HepG2 (cell line): Measurements from ENCODE around the gene NECTIN2. TPM values are rescaled to one million over a fixed set of nuclear protein-coding genes. Genes with fewer than 3 reads are reported as not detected.

Experiments used
- ATAC-seq: fragments of 200-7000 bp; cut with Tn5 transposase; 3 replicates; pipeline ENCODE4 v1.9.1; 2020; ENCODE audit warnings: mild to moderate bottlenecking, moderate library complexity
- BruUV-seq: library from RNA; stranded (reverse); fragments of 400-500 nt; replicated peaks from 2 replicates; lab custom pipeline; 2021; lab: Mats Ljungman, UMichigan
- CTCF ChIA-PET: fragments of 300-600 bp; formaldehyde crosslinking; extraction: SDS; loops from one replicate; lab custom pipeline; 2021; ENCODE audit warnings: low total read pairs, inconsistent platforms, low intra/inter-chr PET ratio; lab: Yijun Ruan, JAX
- POLR2A ChIA-PET: fragments of 350-600 bp; sonication (Branson Sonifier 250); formaldehyde crosslinking; loops from one replicate; lab custom pipeline; 2020; ENCODE audit warnings: antibody characterized with exemption, inconsistent platforms; lab: Yijun Ruan, JAX
- DNase-seq: peaks from one replicate; pipeline ENCODE4 v3.0.0-alpha.2; 2015; ENCODE audit warnings: low spot score
- FAIRE-seq: peaks from 3 replicates; lab custom pipeline; 2011; peaks lifted over from hg19 to GRCh38; lab: Jason Lieb, UNC
- H2AFZ ChIP-seq: one replicate; pipeline ENCODE4 v1.6.1; 2011; ENCODE audit warnings: low read length, inconsistent platforms
- H3K27ac ChIP-seq: fragments of 300-600 bp; 3 replicates; pipeline ENCODE4 v1.8.0; 2011; ENCODE audit warnings: mixed run types, mild to moderate bottlenecking, mixed read lengths, low read length, inconsistent platforms; ENCODE audit not compliant: insufficient read depth; ENCODE audit errors: extremely low read length
- H3K27me3 ChIP-seq, 2 experiments: fragments of 200-600 bp in 1 of 2; 2 replicates in 1 of 2; 3 replicates in 1 of 2; pipeline versions ENCODE4 v1.6.0 to v1.8.0; 2011; ENCODE audit warnings: low read length in 2 of 2, mild to moderate bottlenecking in 2 of 2, moderate library complexity in 2 of 2, inconsistent platforms in 1 of 2; ENCODE audit not compliant: insufficient read depth in 2 of 2, control insufficient read depth in 1 of 2
- H3K36me3 ChIP-seq, 2 experiments: fragments of 200-600 bp in 1 of 2; replicated peaks in 1 of 2; 2 replicates in 1 of 2; 3 replicates in 1 of 2; pipeline versions ENCODE4 v1.5.1 to v1.8.0; 2011; ENCODE audit warnings: low read length in 2 of 2, inconsistent platforms in 1 of 2; ENCODE audit not compliant: insufficient read depth in 2 of 2, control insufficient read depth in 1 of 2
- H3K4me1 ChIP-seq: 2 replicates; pipeline ENCODE4 v1.5.1; 2012; ENCODE audit warnings: low read length, inconsistent platforms; ENCODE audit not compliant: insufficient read depth
- H3K4me2 ChIP-seq: 2 replicates; pipeline ENCODE4 v1.6.0; 2011; ENCODE audit warnings: low read depth, low read length, inconsistent platforms
- H3K4me3 ChIP-seq, 3 experiments: fragments of 200-600 bp in 1 of 3; sonication (generic), shearing (Covaris generic) in 1 of 3; replicated peaks in 1 of 3; 2 replicates each; pipeline ENCODE4 v1.5.1; 2011 to 2016; ENCODE audit warnings: low read length in 3 of 3, inconsistent platforms in 2 of 3, low read depth in 2 of 3, mild to moderate bottlenecking in 2 of 3, control low read depth in 1 of 3, mixed read lengths in 1 of 3; ENCODE audit not compliant: insufficient read depth in 1 of 3
- H3K79me2 ChIP-seq: one replicate; pipeline ENCODE4 v1.6.1; 2011; ENCODE audit warnings: low read length, inconsistent platforms; ENCODE audit not compliant: insufficient read depth
- H3K9ac ChIP-seq: 2 replicates; pipeline ENCODE4 v1.6.0; 2011; ENCODE audit warnings: mild to moderate bottlenecking, low read depth, low read length, inconsistent platforms; ENCODE audit not compliant: insufficient read depth
- H3K9me3 ChIP-seq: 2 replicates; pipeline ENCODE4 v1.5.1; 2012; ENCODE audit warnings: mild to moderate bottlenecking, low read length
- H4K20me1 ChIP-seq: 2 replicates; pipeline ENCODE4 v1.6.0; 2011; ENCODE audit warnings: inconsistent platforms, mild to moderate bottlenecking, low read length, moderate library complexity; ENCODE audit not compliant: insufficient read depth
- AGO2 ChIP-seq: fragments of 200-400 bp; formaldehyde crosslinking; optimal IDR thresholded peaks from 2 replicates; pipeline ENCODE3; 2017; ENCODE audit warnings: mild to moderate bottlenecking, low read depth, low read length, moderate library complexity
- CBFB ChIP-seq: sonication (generic); formaldehyde crosslinking; IDR thresholded peaks from 2 replicates; pipeline ENCODE4 v1.4.0; 2020; ENCODE audit warnings: missing genetic modification reagents
- HES4 ChIP-seq: sonication (generic); formaldehyde crosslinking; IDR thresholded peaks from 2 replicates; pipeline ENCODE4 v1.9.0; 2021; ENCODE audit warnings: mild to moderate bottlenecking, missing genetic modification reagents, borderline replicate concordance
- MAFG ChIP-seq: sonication (generic); formaldehyde crosslinking; IDR thresholded peaks from 2 replicates; pipeline ENCODE4 v1.5.1; 2020; ENCODE audit warnings: mild to moderate bottlenecking, missing genetic modification reagents
- RBFOX2 ChIP-seq: fragments of 200-400 bp; formaldehyde crosslinking; IDR thresholded peaks from 2 replicates; pipeline ENCODE4 v1.6.1; 2017; ENCODE audit warnings: low read depth, mild to moderate bottlenecking, low read length
- SOX13 ChIP-seq, 3 experiments: fragments of 450-650 bp in 1 of 3; sonication (generic) in 1 of 3; formaldehyde crosslinking in 1 of 3; IDR thresholded peaks in 2 of 3; conservative IDR thresholded peaks in 1 of 3; 2 replicates each; pipeline versions ENCODE4 v1.5.0 to v1.6.1; 2016 to 2020; ENCODE audit warnings: antibody characterized with exemption in 1 of 3, mild to moderate bottlenecking in 1 of 3, missing compliant biosample characterization in 1 of 3, missing genetic modification reagents in 1 of 3, moderate library complexity in 1 of 3
- ZFYVE20 ChIP-seq: sonication (generic); formaldehyde crosslinking; IDR thresholded peaks from 2 replicates; pipeline ENCODE4 v1.8.0; 2023; ENCODE audit warnings: low read depth, mild to moderate bottlenecking, moderate library complexity, missing genetic modification reagents, borderline replicate concordance
- ZNF557 ChIP-seq: sonication (generic); formaldehyde crosslinking; IDR thresholded peaks from 2 replicates; pipeline ENCODE4 v1.4.0; 2020; ENCODE audit warnings: missing genetic modification reagents
- ZNF709 ChIP-seq: sonication (generic); formaldehyde crosslinking; IDR thresholded peaks from 2 replicates; pipeline ENCODE4 v1.5.0; 2020; ENCODE audit warnings: mild to moderate bottlenecking, missing genetic modification reagents
- ZNF879 ChIP-seq: sonication (generic); formaldehyde crosslinking; IDR thresholded peaks from 2 replicates; pipeline ENCODE4 v1.8.1; 2023; ENCODE audit warnings: missing genetic modification reagents
- WGBS: methylation state at CpG from one replicate; pipeline ENCODE4 v1.1.6; 2017; ENCODE audit warnings: low lambda C conversion rate; 5-methylcytosine and 5-hydroxymethylcytosine counted together
- in situ Hi-C: cut with HindIII; loops from 2 replicates; pipeline ENCODE4 v1.10.0; 2017; ENCODE audit warnings: low pct_unique_long_range_greater_than_20kb; ENCODE audit not compliant: extremely low pct_ligation_motif_present
- intact Hi-C: fragments of 100-400 bp; cut with micrococcal nuclease; formaldehyde crosslinking; loops from one replicate; pipeline ENCODE4 v1.10.0; 2022; ENCODE audit not compliant: unreplicated experiment
- polyA plus RNA-seq, 8 experiments: library from polyadenylated mRNA; depleted of rRNA in 3 of 8; stranded (reverse) in 7 of 8; unstranded in 1 of 8; fragments of >200 nt; fragmentation: Illumina TruSeq in 4 of 8; extraction: Trizol in 4 of 8; gene quantifications; 2 replicates each; pipeline versions ENCODE4 v1.2.1 to v1.2.3, GENCODE V29; 2011 to 2016; ENCODE audit warnings: low read depth in 4 of 8, missing spikeins in 1 of 8, mixed read lengths in 1 of 8; ENCODE audit not compliant: insufficient read depth in 1 of 8
- total RNA-seq, 5 experiments: library from RNA; depleted of rRNA; stranded (reverse); fragments of >200 nt; fragmentation: Illumina TruSeq; extraction: Trizol; gene quantifications; 2 replicates each; pipeline ENCODE4 v1.2.3, GENCODE V29; 2016; ENCODE audit warnings: low read depth in 1 of 5
- TF ChIP-seq, protein P1 (sequence below): sonication (generic); formaldehyde crosslinking; IDR thresholded peaks from 2 replicates; pipeline ENCODE4 v1.4.0; 2020; ENCODE audit warnings: missing genetic modification reagents, mild to moderate bottlenecking, borderline replicate concordance
- TF ChIP-seq, protein P2 (sequence below): sonication (generic); formaldehyde crosslinking; IDR thresholded peaks from 2 replicates; pipeline ENCODE4 v1.5.1; 2020; ENCODE audit warnings: missing genetic modification reagents, mild to moderate bottlenecking, borderline replicate concordance

The NECTIN2 gene
- total and polyA plus RNA-seq, 2 of the 13 experiments (the other 11 are each of a cell fraction or from before 2014, with no cell fraction given): 75.4 to 114 TPM

DNA sequence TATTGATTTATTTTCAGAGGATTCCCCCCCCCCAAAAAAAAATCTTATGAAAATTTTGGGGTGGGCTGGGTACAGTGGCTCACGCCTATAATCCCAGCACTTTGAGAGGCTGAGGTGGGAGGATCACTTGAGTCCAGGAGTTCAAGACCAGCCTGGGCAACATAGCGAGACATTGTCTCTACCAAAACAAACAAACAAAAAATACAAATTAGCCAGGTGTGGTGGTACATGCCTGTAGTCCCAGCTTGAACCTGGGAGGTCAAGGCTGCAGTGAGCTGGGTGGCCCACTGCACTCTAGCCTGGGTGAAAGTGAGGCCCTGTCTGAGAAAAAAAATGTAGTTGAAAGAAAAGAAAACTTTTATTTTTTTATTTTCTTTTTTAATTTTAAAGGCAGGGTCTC, 17.9 kb downstream of the NECTIN2 start (continued):
- TF ChIP-seq SOX13 (IDR thresholded peaks at IDR 0.05) (no peak), SOX13 (CRISPR knock-in tag; conservative IDR thresholded peaks at IDR 0.05 in 1 of 2, IDR thresholded peaks at IDR 0.05 in 1 of 2) (peak in 1 of 2 experiments; percentile 31; a peak in 1 of 4 replicates)
- TF ChIP-seq, all 625 proteins: peak for 12

DNA sequence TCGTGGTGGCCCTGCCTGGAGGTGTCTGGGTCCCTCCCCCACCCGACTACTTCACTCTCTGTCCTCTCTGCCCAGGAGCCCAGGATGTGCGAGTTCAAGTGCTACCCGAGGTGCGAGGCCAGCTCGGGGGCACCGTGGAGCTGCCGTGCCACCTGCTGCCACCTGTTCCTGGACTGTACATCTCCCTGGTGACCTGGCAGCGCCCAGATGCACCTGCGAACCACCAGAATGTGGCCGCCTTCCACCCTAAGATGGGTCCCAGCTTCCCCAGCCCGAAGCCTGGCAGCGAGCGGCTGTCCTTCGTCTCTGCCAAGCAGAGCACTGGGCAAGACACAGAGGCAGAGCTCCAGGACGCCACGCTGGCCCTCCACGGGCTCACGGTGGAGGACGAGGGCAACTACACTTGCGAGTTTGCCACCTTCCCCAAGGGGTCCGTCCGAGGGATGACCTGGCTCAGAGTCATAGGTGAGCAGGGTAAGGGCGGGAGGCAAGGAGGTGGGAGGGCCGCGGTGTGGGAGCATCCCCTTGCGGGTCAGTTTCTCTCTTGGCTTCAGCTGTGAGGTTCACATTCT, 19.2 kb downstream of the NECTIN2 start:
- Histone ChIP-seq H3K79me2 (peaks cover 7% of the 10 kb centered on the region), H3K27me3 (no peaks in the 10 kb centered on the region), H2AFZ (no peak overlapping the region), H3K9me3 (no peaks in the 10 kb centered on the region), H3K9ac (no peak overlapping the region), H3K4me1 (peaks cover 58% of the 10 kb centered on the region), H3K27ac (no peak overlapping the region), H3K36me3 (peaks cover 3 to 31% of the 10 kb centered on the region in 2 experiments; a peak in 4 of 5 replicates), H3K4me2 (no peak overlapping the region), H4K20me1 (no peaks in the 10 kb centered on the region), H3K4me3 (no peak overlapping the region)
- no TSS peak for BruUV-seq
- FAIRE-seq (no peak), ATAC-seq (no peak), DNase-seq (no peak)
- in situ Hi-C loops (no loop called here), intact Hi-C loops (no loop called here)
- over 99% methylated on average over 22 of the region's 27 CpGs for WGBS
- CTCF ChIA-PET: no interaction called here
- POLR2A ChIA-PET: no interaction called here
- TF ChIP-seq AGO2: peak; percentile 80
- no peak for TF ChIP-seq ZNF709 (CRISPR knock-in tag)
- TF ChIP-seq RBFOX2: 0 out of 2 replicates have a peak, but pooled peaks have one; percentile 27

DNA sequence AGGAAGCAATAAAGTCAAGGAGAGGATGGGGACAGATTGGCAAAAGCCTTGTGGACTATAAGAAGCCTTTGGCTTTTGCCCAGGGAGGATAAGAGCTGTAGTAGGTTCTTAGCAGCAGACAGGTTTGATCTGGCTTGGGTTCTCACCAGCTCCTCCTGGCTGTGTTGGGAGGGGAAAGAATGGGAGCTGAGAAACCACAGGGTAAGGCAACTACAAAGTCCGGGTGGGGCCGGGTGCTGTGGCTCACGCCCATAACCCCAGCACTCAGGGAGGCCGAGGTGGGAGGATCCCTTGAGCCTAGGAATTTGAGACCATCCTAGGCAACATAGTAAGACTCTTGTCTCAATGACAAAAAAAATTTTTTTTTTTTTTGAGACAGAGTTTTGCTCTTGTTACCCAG, 20.6 kb downstream of the NECTIN2 start:
- H4K20me1 ChIP-seq: no peaks in the 10 kb centered on the region
- BruUV-seq: no TSS peak
- in situ Hi-C loops: no loop called here
- H3K9me3 ChIP-seq: no peaks in the 10 kb centered on the region
- H3K4me1 ChIP-seq: peaks cover 59% of the 10 kb centered on the region
- peaks cover 5% of the 10 kb centered on the region for H3K79me2 ChIP-seq
- H3K27ac ChIP-seq: no peak overlapping the region
- peaks cover 4 to 30% of the 10 kb centered on the region in 2 experiments; a peak in 4 of 5 replicates for H3K36me3 ChIP-seq
- POLR2A ChIA-PET: interaction anchor here (0.7 to 4.5 kb wide), 2 partner anchors 8 to 50 kb away, joined by 3 to 36 read pairs; no protein-coding TSS in a partner anchor
- no peak overlapping the region for H3K4me2 ChIP-seq
- WGBS: 91% methylated on average over 4 of the region's 4 CpGs
- H3K4me3 ChIP-seq: no peak overlapping the region
- CTCF ChIA-PET: no interaction called here
- no peak for TF ChIP-seq CBFB
- TF ChIP-seq HES4: no peak
- no peak for TF ChIP-seq MAFG (CRISPR knock-in tag)
- TF ChIP-seq ZNF879 (CRISPR knock-in tag): no peak
- TF ChIP-seq, protein P1, sequence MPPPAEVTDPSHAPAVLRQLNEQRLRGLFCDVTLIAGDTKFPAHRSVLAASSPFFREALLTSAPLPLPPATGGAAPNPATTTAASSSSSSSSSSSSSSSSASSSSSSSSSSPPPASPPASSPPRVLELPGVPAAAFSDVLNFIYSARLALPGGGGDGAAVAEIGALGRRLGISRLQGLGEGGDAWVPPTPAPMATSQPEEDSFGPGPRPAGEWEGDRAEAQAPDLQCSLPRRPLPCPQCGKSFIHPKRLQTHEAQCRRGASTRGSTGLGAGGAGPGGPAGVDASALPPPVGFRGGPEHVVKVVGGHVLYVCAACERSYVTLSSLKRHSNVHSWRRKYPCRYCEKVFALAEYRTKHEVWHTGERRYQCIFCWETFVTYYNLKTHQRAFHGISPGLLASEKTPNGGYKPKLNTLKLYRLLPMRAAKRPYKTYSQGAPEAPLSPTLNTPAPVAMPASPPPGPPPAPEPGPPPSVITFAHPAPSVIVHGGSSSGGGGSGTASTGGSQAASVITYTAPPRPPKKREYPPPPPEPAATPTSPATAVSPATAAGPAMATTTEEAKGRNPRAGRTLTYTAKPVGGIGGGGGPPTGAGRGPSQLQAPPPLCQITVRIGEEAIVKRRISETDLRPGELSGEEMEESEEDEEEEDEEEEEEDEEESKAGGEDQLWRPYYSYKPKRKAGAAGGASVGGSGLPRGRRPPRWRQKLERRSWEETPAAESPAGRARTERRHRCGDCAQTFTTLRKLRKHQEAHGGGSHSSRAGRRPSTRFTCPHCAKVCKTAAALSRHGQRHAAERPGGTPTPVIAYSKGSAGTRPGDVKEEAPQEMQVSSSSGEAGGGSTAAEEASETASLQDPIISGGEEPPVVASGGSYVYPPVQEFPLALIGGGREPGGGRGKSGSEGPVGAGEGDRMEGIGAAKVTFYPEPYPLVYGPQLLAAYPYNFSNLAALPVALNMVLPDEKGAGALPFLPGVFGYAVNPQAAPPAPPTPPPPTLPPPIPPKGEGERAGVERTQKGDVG (CRISPR knock-in tag): no peak
- no peak for TF ChIP-seq ZNF557 (CRISPR knock-in tag)
- no peak for TF ChIP-seq ZFYVE20
- TF ChIP-seq, protein P2, sequence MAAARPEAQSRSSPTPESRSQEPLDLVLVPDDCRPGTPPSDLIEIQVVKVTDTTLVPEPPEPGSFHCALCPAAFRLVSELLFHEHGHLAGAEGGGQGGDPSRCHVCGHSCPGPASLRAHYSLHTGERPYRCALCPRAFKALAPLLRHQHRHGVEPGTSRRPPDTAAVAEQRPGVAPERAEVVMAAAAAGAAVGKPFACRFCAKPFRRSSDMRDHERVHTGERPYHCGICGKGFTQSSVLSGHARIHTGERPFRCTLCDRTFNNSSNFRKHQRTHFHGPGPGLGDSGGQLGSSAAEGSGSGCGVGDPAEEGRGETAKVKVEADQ (CRISPR knock-in tag): no peak
- DNase-seq (no peak), ATAC-seq (no peak), FAIRE-seq (no peak)
- intact Hi-C loops: no loop called here
- H3K9ac ChIP-seq: no peak overlapping the region
- no peaks in the 10 kb centered on the region for H3K27me3 ChIP-seq
- no peak overlapping the region for H2AFZ ChIP-seq
